SK-N-SH (cell line): ENCODE results near the gene CYSTM1. TPM values are rescaled to one million over a fixed set of nuclear protein-coding genes. Genes with fewer than 3 reads are reported as not detected.

Source experiments
- CTCF ChIA-PET: fragments of 300-600, 350-600 bp; formaldehyde crosslinking; extraction: SDS; loops from one replicate; lab custom pipeline; 2021; lab: Yijun Ruan, JAX
- POLR2A ChIA-PET: fragments of 350-600 bp; sonication (Branson Sonifier 250); formaldehyde crosslinking; extraction: SDS; loops from one replicate; lab custom pipeline; 2020; ENCODE audit warnings: antibody characterized with exemption, inconsistent platforms; lab: Yijun Ruan, JAX
- DNase-seq: peaks from one replicate; pipeline ENCODE4 v3.0.0; 2012
- H2AFZ ChIP-seq: fragments of 200-600 bp; sonication (generic); 2 replicates; pipeline ENCODE4 v1.8.1; 2016; ENCODE audit warnings: antibody characterized with exemption, mild to moderate bottlenecking, low read depth
- H3F3A ChIP-seq: fragments of 200-600 bp; sonication (generic); replicated peaks from 2 replicates; pipeline ENCODE3; 2016; ENCODE audit warnings: antibody characterized with exemption, mild to moderate bottlenecking; ENCODE audit not compliant: insufficient read depth
- H3K27ac ChIP-seq, 2 experiments: fragments of 200-500 bp in 1 of 2; fragments of 200-600 bp in 1 of 2; sonication (Bioruptor generic) in 1 of 2; sonication (generic), shearing (Covaris generic) in 1 of 2; 2 replicates each; pipeline versions ENCODE4 v1.5.1 to v1.6.1; 2014 to 2016; ENCODE audit warnings: low read depth in 2 of 2, inconsistent platforms in 1 of 2, low read length in 1 of 2, mild to moderate bottlenecking in 1 of 2, mixed read lengths in 1 of 2
- H3K27me3 ChIP-seq: fragments of 200-600 bp; sonication (generic), shearing (Covaris generic); 2 replicates; pipeline ENCODE4 v1.6.1; 2016; ENCODE audit warnings: mixed run types; ENCODE audit not compliant: insufficient read depth
- H3K36me3 ChIP-seq, 2 experiments: fragments of 200-500 bp in 1 of 2; fragments of 200-600 bp in 1 of 2; sonication (Bioruptor generic) in 1 of 2; sonication (generic) in 1 of 2; replicated peaks in 1 of 2; 2 replicates each; pipeline versions ENCODE3 to v1.5.1; 2014 to 2016; ENCODE audit warnings: low read length in 1 of 2, mild to moderate bottlenecking in 1 of 2; ENCODE audit not compliant: insufficient read depth in 2 of 2, control insufficient read depth in 1 of 2
- H3K4me1 ChIP-seq, 2 experiments: fragments of 200-500 bp in 1 of 2; fragments of 200-600 bp in 1 of 2; sonication (Bioruptor generic) in 1 of 2; sonication (generic), shearing (Covaris generic) in 1 of 2; 2 replicates each; pipeline versions ENCODE4 v1.5.1 to v1.6.1; 2014 to 2016; ENCODE audit warnings: low read depth in 1 of 2, low read length in 1 of 2, mixed run types in 1 of 2; ENCODE audit not compliant: insufficient read depth in 2 of 2, control insufficient read depth in 1 of 2
- H3K4me2 ChIP-seq: fragments of 200-600 bp; sonication (generic), shearing (Covaris generic); 2 replicates; pipeline ENCODE4 v1.6.1; 2017; ENCODE audit warnings: mixed run types
- H3K4me3 ChIP-seq, 2 experiments: fragments of 200-500 bp in 1 of 2; fragments of 200-600 bp in 1 of 2; sonication (Bioruptor generic) in 1 of 2; sonication (generic), shearing (Covaris generic) in 1 of 2; 2 replicates each; pipeline versions ENCODE4 v1.5.1 to v1.8.1; 2014 to 2016; ENCODE audit warnings: low read depth in 2 of 2, inconsistent platforms in 1 of 2, low read length in 1 of 2, mild to moderate bottlenecking in 1 of 2, mixed read lengths in 1 of 2, moderate library complexity in 1 of 2
- H3K79me2 ChIP-seq: fragments of 200-600 bp; sonication (generic); 2 replicates; pipeline ENCODE4 v1.8.1; 2017; ENCODE audit warnings: mild to moderate bottlenecking; ENCODE audit not compliant: insufficient read depth
- H3K9ac ChIP-seq: fragments of 200-600 bp; sonication (generic); 2 replicates; pipeline ENCODE4 v1.6.1; 2017; ENCODE audit warnings: mixed run types
- H3K9me2 ChIP-seq: fragments of 200-600 bp; sonication (generic); 2 replicates; pipeline ENCODE4 v1.6.1; 2017; ENCODE audit warnings: mixed run types
- H3K9me3 ChIP-seq: fragments of 200-600 bp; sonication (generic); 2 replicates; pipeline ENCODE4 v1.6.1; 2017; ENCODE audit warnings: mixed run types, mild to moderate bottlenecking, moderate library complexity
- H4K20me1 ChIP-seq: fragments of 200-600 bp; sonication (generic); 2 replicates; pipeline ENCODE4 v1.6.1; 2017; ENCODE audit warnings: mild to moderate bottlenecking, mixed run types; ENCODE audit not compliant: insufficient read depth
- CHD2 ChIP-seq: fragments of 150-350 bp; IDR thresholded peaks from 2 replicates; pipeline ENCODE4 v1.6.1; 2018; ENCODE audit warnings: low read length; ENCODE audit not compliant: partially characterized antibody
- ELF1 ChIP-seq: IDR thresholded peaks from 2 replicates; pipeline ENCODE4 v1.4.0; 2012
- FOXJ3 ChIP-seq: sonication (generic); formaldehyde crosslinking; IDR thresholded peaks from 2 replicates; pipeline ENCODE4 v1.5.1; 2020; ENCODE audit warnings: mild to moderate bottlenecking, missing genetic modification reagents
- GABPA ChIP-seq: IDR thresholded peaks from 2 replicates; pipeline ENCODE4 v1.4.0; 2012; ENCODE audit warnings: low read depth, mild to moderate bottlenecking
- JUND ChIP-seq: IDR thresholded peaks from 2 replicates; pipeline ENCODE4 v1.4.0; 2012
- MXI1 ChIP-seq: IDR thresholded peaks from 2 replicates; pipeline ENCODE4 v1.6.1; 2012; ENCODE audit warnings: mild to moderate bottlenecking, low read depth, low read length, improper control_type of control experiment
- RCOR1 ChIP-seq: fragments of 150-350 bp; IDR thresholded peaks from 2 replicates; pipeline ENCODE4 v1.6.1; 2017; ENCODE audit warnings: antibody characterized with exemption, low read length
- REST ChIP-seq: IDR thresholded peaks from 2 replicates; pipeline ENCODE4 v1.6.1; 2012; ENCODE audit warnings: mild to moderate bottlenecking, low read depth, low read length, moderate library complexity
- RXRA ChIP-seq: IDR thresholded peaks from 2 replicates; pipeline ENCODE4 v1.4.0; 2012; ENCODE audit warnings: low read depth, mild to moderate bottlenecking, borderline replicate concordance
- SIN3A ChIP-seq: IDR thresholded peaks from 2 replicates; pipeline ENCODE4 v1.6.1; 2012; ENCODE audit warnings: low read depth, mild to moderate bottlenecking, low read length, moderate library complexity, borderline replicate concordance
- TAF1 ChIP-seq: IDR thresholded peaks from 2 replicates; pipeline ENCODE4 v1.6.1; 2012; ENCODE audit warnings: low read depth, mild to moderate bottlenecking, low read length, moderate library complexity, borderline replicate concordance
- TCF12 ChIP-seq: IDR thresholded peaks from 2 replicates; pipeline ENCODE4 v1.4.0; 2012
- YY1 ChIP-seq: IDR thresholded peaks from 2 replicates; pipeline ENCODE4 v1.4.0; 2012; ENCODE audit warnings: low read depth, mild to moderate bottlenecking
- WGBS: methylation state at CpG from one replicate; pipeline ENCODE4 v1.1.6; 2017; ENCODE audit warnings: low lambda C conversion rate; 5-methylcytosine and 5-hydroxymethylcytosine counted together
- polyA plus RNA-seq, 3 experiments: library from polyadenylated mRNA; depleted of rRNA; stranded (reverse); fragments of >200 nt; gene quantifications; 2 replicates each; pipeline ENCODE4 v1.2.3, GENCODE V29; 2012
- TF ChIP-seq, protein P1 (sequence below): fragments of 150-350 bp; IDR thresholded peaks from 2 replicates; pipeline ENCODE4 v1.6.1; 2017; ENCODE audit warnings: antibody characterized with exemption, low read length, low read depth, borderline replicate concordance
- TF ChIP-seq, protein P2 (sequence below): IDR thresholded peaks from 2 replicates; pipeline ENCODE4 v1.4.0; 2012; ENCODE audit warnings: low read depth, borderline replicate concordance

CYSTM1 gene
- polyA plus RNA-seq, 1 of the 3 experiments (the other 2 are of a cell fraction) = 27.1 TPM

DNA sequence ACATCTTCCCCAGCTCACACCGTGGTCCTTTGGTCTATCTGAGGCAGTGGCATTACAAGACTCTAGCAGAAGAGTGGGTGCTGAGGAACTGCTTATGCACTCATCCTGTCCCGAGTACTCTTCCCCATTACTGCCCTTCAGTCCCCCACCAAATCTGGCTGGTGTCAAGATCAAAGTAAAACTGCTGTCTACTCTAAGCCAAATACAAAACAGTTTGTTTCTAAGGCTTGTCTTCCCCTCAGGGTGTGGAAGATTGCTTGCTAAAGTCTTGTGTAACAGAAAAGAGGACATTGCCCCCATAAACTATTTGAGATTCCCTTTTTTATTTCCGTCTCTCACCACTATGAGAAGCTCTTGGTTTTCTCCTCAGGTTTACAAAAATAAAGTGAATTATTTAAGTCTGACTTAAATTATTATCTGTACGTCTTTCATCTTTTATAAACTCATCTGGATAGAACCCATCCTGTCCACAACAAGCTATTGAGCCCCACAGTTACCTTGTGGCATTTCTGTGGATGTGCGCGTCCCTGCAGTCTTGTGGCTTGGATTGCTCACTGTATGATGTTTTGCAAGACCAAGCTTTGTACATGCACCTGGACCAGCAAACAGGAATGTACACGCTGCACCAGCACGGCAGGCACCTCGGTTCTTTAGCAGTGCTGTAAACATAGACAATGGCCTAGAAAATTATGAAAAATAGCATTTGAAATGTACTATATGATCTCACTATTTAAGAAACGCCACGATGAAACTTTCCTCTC, 61.0 kb downstream of the CYSTM1 start:
- POLR2A ChIA-PET = no interaction called here
- Histone ChIP-seq H3K27ac (no peak overlapping the region), H4K20me1 (no peaks in the 10 kb centered on the region), H3K79me2 (no peaks in the 10 kb centered on the region), H3K4me2 (no peak overlapping the region), H3K4me1 (peaks cover 5 to 8% of the 10 kb centered on the region in 2 experiments; a peak in 3 of 4 replicates), H3K9me2 (no peaks in the 10 kb centered on the region), H3K9me3 (no peaks in the 10 kb centered on the region), H3K4me3 (no peak overlapping the region), H2AFZ (no peak overlapping the region), H3F3A (no peaks in the 10 kb centered on the region), H3K36me3 (no peaks in the 10 kb centered on the region), H3K27me3 (no peaks in the 10 kb centered on the region), H3K9ac (no peak overlapping the region)
- CTCF ChIA-PET = interaction anchor here (1.0 to 2.7 kb wide), 7 partner anchors 8 to 120 kb away, joined by 3 to 12 read pairs (median 4); partner anchors contain the start of genes CYSTM1 and HBEGF
- DNase-seq = no peak
- 85% methylated on average over 11 of the region's 11 CpGs for WGBS
- TF ChIP-seq GABPA (no peak), JUND (no peak), SIN3A (no peak), RXRA (no peak), REST (no peak), ELF1 (no peak), TCF12 (no peak), CHD2 (no peak), FOXJ3 (CRISPR knock-in tag) (no peak), TAF1 (no peak), RCOR1 (no peak), MXI1 (no peak), YY1 (no peak)
- TF ChIP-seq, protein P1, sequence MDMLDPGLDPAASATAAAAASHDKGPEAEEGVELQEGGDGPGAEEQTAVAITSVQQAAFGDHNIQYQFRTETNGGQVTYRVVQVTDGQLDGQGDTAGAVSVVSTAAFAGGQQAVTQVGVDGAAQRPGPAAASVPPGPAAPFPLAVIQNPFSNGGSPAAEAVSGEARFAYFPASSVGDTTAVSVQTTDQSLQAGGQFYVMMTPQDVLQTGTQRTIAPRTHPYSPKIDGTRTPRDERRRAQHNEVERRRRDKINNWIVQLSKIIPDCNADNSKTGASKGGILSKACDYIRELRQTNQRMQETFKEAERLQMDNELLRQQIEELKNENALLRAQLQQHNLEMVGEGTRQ = no peak
- TF ChIP-seq, protein P2, sequence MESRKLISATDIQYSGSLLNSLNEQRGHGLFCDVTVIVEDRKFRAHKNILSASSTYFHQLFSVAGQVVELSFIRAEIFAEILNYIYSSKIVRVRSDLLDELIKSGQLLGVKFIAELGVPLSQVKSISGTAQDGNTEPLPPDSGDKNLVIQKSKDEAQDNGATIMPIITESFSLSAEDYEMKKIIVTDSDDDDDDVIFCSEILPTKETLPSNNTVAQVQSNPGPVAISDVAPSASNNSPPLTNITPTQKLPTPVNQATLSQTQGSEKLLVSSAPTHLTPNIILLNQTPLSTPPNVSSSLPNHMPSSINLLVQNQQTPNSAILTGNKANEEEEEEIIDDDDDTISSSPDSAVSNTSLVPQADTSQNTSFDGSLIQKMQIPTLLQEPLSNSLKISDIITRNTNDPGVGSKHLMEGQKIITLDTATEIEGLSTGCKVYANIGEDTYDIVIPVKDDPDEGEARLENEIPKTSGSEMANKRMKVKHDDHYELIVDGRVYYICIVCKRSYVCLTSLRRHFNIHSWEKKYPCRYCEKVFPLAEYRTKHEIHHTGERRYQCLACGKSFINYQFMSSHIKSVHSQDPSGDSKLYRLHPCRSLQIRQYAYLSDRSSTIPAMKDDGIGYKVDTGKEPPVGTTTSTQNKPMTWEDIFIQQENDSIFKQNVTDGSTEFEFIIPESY = no peak
- TF ChIP-seq, all 33 proteins: peak for 0
